Measurements from ENCODE around the gene PEAK1. TPM values are rescaled to one million over a fixed set of nuclear protein-coding genes. Genes with fewer than 3 reads are reported as not detected.

PEAK1 gene
- total and polyA plus RNA-seq, 9 of the 15 experiments (the other 6 are each of a cell fraction or from before 2014, with no cell fraction given): 0.99 to 22.4 (median 10.8) TPM

DNA sequence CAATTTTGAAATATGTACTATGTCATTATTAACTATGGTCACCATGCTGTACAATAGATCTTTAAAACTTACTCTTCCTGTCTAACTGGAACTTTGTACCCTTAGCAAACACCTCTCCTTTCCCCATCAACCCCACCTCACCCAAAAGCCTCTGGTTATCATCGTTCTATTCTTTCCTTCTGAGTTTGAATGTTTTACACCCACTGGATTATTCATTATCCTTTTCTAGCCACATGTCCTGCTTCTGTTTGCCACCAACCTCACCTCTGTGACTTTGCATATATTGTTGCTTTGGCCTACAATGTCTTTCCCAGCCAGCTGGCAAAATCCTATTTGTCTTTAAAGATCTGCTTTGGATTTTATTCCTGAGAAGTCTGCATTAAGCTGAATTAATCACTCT lies 246.4 kb downstream of the PEAK1 start:
- no peak overlapping the region for H3K27ac ChIP-seq (ENCODE audit: extremely low read depth, low read depth, low read length)
- no peak overlapping the region for H3K4me2 ChIP-seq (ENCODE audit: insufficient read depth, low read length)
- no peaks in the 10 kb centered on the region for H3K9me1 ChIP-seq (ENCODE audit: control insufficient read depth, insufficient read depth, low read length)
- 50% methylated on average over 1 of the region's 1 CpG for WGBS (ENCODE audit: insufficient coverage, low coverage, missing lambda C conversion rate)
- DNase-seq (ENCODE audit: extremely low read depth in 1 of 4, low spot score in 3 of 4) (no peak), ATAC-seq (no peak), FAIRE-seq (no peak)
- no peaks in the 10 kb centered on the region for H3K9me3 ChIP-seq (replicated peaks; ENCODE audit: control insufficient read depth, insufficient read depth, low read depth, low read length)
- in situ Hi-C loops (cut with MboI): no loop called here
- H2AFZ ChIP-seq (ENCODE audit: low read depth, low read length): no peak overlapping the region
- H3K79me2 ChIP-seq (ENCODE audit: control insufficient read depth, insufficient read depth, low read length): no peaks in the 10 kb centered on the region
- H4K20me1 ChIP-seq (replicated peaks; ENCODE audit: control insufficient read depth, insufficient read depth, low read length): no peaks in the 10 kb centered on the region
- ChIA-PET CTCF (ENCODE audit: low intra/inter-chr PET ratio) (no interaction called here), POLR2A (interaction anchor here (1.0 kb wide), 2 partner anchors 13 to 21 kb away, joined by 3 read pairs; no protein-coding TSS in a partner anchor)
- no TSS peak for BruUV-seq (replicated peaks)
- no peaks in the 10 kb centered on the region for H3K27me3 ChIP-seq (ENCODE audit: control insufficient read depth in 2 of 2, insufficient read depth in 2 of 2, low read length in 2 of 2)
- intact Hi-C loops (cut with micrococcal nuclease): no loop called here
- no peak overlapping the region for H3K9ac ChIP-seq (ENCODE audit: insufficient read depth in 1 of 2, low read depth in 2 of 2, low read length in 2 of 2)
- H3K4me1 ChIP-seq (replicated peaks in 1 of 2; ENCODE audit: control insufficient read depth in 2 of 2, insufficient read depth in 2 of 2, low read length in 2 of 2): no peaks in the 10 kb centered on the region
- TF ChIP-seq, protein P1, sequence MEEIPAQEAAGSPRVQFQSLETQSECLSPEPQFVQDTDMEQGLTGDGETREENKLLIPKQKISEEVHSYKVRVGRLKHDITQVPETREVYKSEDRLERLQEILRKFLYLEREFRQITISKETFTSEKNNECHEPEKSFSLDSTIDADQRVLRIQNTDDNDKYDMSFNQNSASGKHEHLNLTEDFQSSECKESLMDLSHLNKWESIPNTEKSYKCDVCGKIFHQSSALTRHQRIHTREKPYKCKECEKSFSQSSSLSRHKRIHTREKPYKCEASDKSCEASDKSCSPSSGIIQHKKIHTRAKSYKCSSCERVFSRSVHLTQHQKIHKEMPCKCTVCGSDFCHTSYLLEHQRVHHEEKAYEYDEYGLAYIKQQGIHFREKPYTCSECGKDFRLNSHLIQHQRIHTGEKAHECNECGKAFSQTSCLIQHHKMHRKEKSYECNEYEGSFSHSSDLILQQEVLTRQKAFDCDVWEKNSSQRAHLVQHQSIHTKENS (CRISPR knock-in tag; IDR thresholded peaks at IDR 0.05): no peak
- TF ChIP-seq ZNF140 (CRISPR knock-in tag; IDR thresholded peaks at IDR 0.05): no peak
- no peak for TF ChIP-seq FUS (optimal IDR thresholded peaks at IDR 0.05; ENCODE audit: low read depth, low read length)
- no peak for TF ChIP-seq HDAC1 (IDR thresholded peaks at IDR 0.05)
- TF ChIP-seq, protein P2, sequence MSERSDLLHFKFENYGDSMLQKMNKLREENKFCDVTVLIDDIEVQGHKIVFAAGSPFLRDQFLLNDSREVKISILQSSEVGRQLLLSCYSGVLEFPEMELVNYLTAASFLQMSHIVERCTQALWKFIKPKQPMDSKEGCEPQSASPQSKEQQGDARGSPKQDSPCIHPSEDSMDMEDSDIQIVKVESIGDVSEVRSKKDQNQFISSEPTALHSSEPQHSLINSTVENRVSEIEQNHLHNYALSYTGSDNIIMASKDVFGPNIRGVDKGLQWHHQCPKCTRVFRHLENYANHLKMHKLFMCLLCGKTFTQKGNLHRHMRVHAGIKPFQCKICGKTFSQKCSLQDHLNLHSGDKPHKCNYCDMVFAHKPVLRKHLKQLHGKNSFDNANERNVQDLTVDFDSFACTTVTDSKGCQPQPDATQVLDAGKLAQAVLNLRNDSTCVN (CRISPR knock-in tag; IDR thresholded peaks at IDR 0.05): no peak
- no peak for TF ChIP-seq RBBP5 (IDR thresholded peaks at IDR 0.05; ENCODE audit: borderline replicate concordance, insufficient read depth, low read length, poor library complexity, severe bottlenecking)
- no peak for TF ChIP-seq RBM17 (IDR thresholded peaks at IDR 0.05; ENCODE audit: borderline replicate concordance, low read depth, low read length)
- no peak for TF ChIP-seq SIN3A (IDR thresholded peaks at IDR 0.05; ENCODE audit: borderline replicate concordance in 2 of 2, control insufficient read depth in 1 of 2, low read depth in 2 of 2, low read length in 2 of 2)
- no peak for TF ChIP-seq TCFL5 (CRISPR knock-in tag; conservative IDR thresholded peaks at IDR 0.05)
- no peak for TF ChIP-seq KLF13 (tag; IDR thresholded peaks at IDR 0.05; ENCODE audit: borderline replicate concordance, low read depth)
- TF ChIP-seq, protein P3, sequence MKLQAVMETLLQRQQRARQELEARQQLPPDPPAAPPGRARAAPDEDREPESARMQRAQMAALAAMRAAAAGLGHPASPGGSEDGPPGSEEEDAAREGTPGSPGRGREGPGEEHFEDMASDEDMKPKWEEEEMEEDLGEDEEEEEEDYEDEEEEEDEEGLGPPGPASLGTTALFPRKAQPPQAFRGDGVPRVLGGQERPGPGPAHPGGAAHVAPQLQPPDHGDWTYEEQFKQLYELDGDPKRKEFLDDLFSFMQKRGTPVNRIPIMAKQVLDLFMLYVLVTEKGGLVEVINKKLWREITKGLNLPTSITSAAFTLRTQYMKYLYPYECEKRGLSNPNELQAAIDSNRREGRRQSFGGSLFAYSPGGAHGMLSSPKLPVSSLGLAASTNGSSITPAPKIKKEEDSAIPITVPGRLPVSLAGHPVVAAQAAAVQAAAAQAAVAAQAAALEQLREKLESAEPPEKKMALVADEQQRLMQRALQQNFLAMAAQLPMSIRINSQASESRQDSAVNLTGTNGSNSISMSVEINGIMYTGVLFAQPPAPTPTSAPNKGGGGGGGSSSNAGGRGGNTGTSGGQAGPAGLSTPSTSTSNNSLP (IDR thresholded peaks at IDR 0.05; ENCODE audit: borderline replicate concordance, low read depth, low read length): no peak
- H3K4me3 ChIP-seq: no peak overlapping the region
- no peaks in the 10 kb centered on the region for H3K36me3 ChIP-seq (ENCODE audit: control insufficient read depth, insufficient read depth, low read length)

All from K562 (cell line).